ENCODE results near the gene NFATC2.

GRCh38 chr20:51575486-51575885 lies 33.0 kb upstream of the NFATC2 start:
- TF ChIP-seq CTCF (conservative IDR thresholded peaks at IDR 0.05; ENCODE audit: low read depth in 2 of 2) (no peak), REST (IDR thresholded peaks at IDR 0.05; ENCODE audit: unreplicated experiment) (no peak), EZH2phosphoT487 (IDR thresholded peaks at IDR 0.05; ENCODE audit: unreplicated experiment) (no peak), POLR2AphosphoS5 (IDR thresholded peaks at IDR 0.05; ENCODE audit: low read depth) (no peak), STAT1 (IDR thresholded peaks at IDR 0.05; ENCODE audit: unreplicated experiment) (no peak), ETS1 (IDR thresholded peaks at IDR 0.05) (no peak), EZH2 (IDR thresholded peaks at IDR 0.05; ENCODE audit: low read depth, unreplicated experiment) (no peak), CREB1 (CRISPR knock-in tag; IDR thresholded peaks at IDR 0.05; ENCODE audit: low read depth) (no peak), ZNF462 (CRISPR knock-in tag; IDR thresholded peaks at IDR 0.05) (no peak), ZNF114 (CRISPR knock-in tag; IDR thresholded peaks at IDR 0.05) (no peak), ZNF331 (CRISPR knock-in tag; IDR thresholded peaks at IDR 0.05; ENCODE audit: low read depth) (no peak), JUNB (IDR thresholded peaks at IDR 0.05; ENCODE audit: unreplicated experiment) (no peak)
